ENCODE results near the gene HDX. TPM values are rescaled to one million over a fixed set of nuclear protein-coding genes. Genes with fewer than 3 reads are reported as not detected.

Gene HDX
- total and polyA plus RNA-seq, 2 experiments from 2014 or later: 15.3 to 16.3 TPM

- DNase-seq (ENCODE audit: low spot score) (no peak), ATAC-seq (no peak)
- Histone ChIP-seq H3K4me1 (ENCODE audit: insufficient read depth) (no peaks in the 10 kb centered on the region), H3F3A (replicated peaks; ENCODE audit: low read depth) (no peaks in the 10 kb centered on the region), H3K4me3 (no peak overlapping the region), H3K27ac (ENCODE audit: low read depth) (no peak overlapping the region), H3K4me2 (no peak overlapping the region), H2AFZ (no peak overlapping the region), H3K27me3 (ENCODE audit: insufficient read depth) (no peaks in the 10 kb centered on the region), H4K20me1 (replicated peaks; ENCODE audit: insufficient read depth) (no peaks in the 10 kb centered on the region), H3K36me3 (ENCODE audit: insufficient read depth) (no peaks in the 10 kb centered on the region), H3K79me2 (replicated peaks; ENCODE audit: insufficient read depth) (no peaks in the 10 kb centered on the region), H3K9me2 (ENCODE audit: insufficient read depth) (no peaks in the 10 kb centered on the region)
- Mint-ChIP-seq H3K9me3 (no peaks in the 10 kb centered on the region; the same call in 2 of the 3 replicates), H3K4me1 (no peaks in the 10 kb centered on the region), H3K36me3 (ENCODE audit: low read depth) (no peaks in the 10 kb centered on the region), H3K27me3 (ENCODE audit: insufficient read depth, low read depth, poor library complexity) (no peaks in the 10 kb centered on the region), H3K4me3 (no peak overlapping the region), H3K27ac (no peak overlapping the region)
- TF ChIP-seq EZH2phosphoT487 (IDR thresholded peaks at IDR 0.05; ENCODE audit: unreplicated experiment): no peak
- TF ChIP-seq POLR2AphosphoS5 (IDR thresholded peaks at IDR 0.05; ENCODE audit: low read depth): no peak
- TF ChIP-seq ZNF114 (CRISPR knock-in tag; IDR thresholded peaks at IDR 0.05): no peak
- no peak for TF ChIP-seq NANOG (IDR thresholded peaks at IDR 0.05; ENCODE audit: borderline replicate concordance)
- no peak for TF ChIP-seq CTCF (conservative IDR thresholded peaks at IDR 0.05; ENCODE audit: low read depth in 2 of 2)
- TF ChIP-seq CREB1 (CRISPR knock-in tag; IDR thresholded peaks at IDR 0.05; ENCODE audit: low read depth): no peak
- TF ChIP-seq ETS1 (IDR thresholded peaks at IDR 0.05): no peak
- no peak for TF ChIP-seq REST (IDR thresholded peaks at IDR 0.05; ENCODE audit: unreplicated experiment)
- no peak for TF ChIP-seq ZNF462 (CRISPR knock-in tag; IDR thresholded peaks at IDR 0.05)
- TF ChIP-seq EZH2 (IDR thresholded peaks at IDR 0.05; ENCODE audit: low read depth, unreplicated experiment): no peak
- no peak for TF ChIP-seq ZNF331 (CRISPR knock-in tag; IDR thresholded peaks at IDR 0.05; ENCODE audit: low read depth)
- no peak for TF ChIP-seq STAT1 (IDR thresholded peaks at IDR 0.05; ENCODE audit: unreplicated experiment)
Observed at GRCh38 chrX:84415140-84415539, 87.1 kb downstream of the HDX start.
